NCI-H2029 (cell line): ENCODE measurements around the gene ITPR2.
A peak's percentile ranks its signal among the peaks of the same experiment; 100 is the strongest.
"Not testable (repeated sequence)": the region's sequence is repeated elsewhere in the genome, so short reads cannot be mapped to it uniquely, and the experiment has no call there.

Experiments
- DNase-seq: peaks from one replicate; lab custom pipeline; 2025; lab: John Stamatoyannopoulos, UW

The ITPR2 gene

DNA sequence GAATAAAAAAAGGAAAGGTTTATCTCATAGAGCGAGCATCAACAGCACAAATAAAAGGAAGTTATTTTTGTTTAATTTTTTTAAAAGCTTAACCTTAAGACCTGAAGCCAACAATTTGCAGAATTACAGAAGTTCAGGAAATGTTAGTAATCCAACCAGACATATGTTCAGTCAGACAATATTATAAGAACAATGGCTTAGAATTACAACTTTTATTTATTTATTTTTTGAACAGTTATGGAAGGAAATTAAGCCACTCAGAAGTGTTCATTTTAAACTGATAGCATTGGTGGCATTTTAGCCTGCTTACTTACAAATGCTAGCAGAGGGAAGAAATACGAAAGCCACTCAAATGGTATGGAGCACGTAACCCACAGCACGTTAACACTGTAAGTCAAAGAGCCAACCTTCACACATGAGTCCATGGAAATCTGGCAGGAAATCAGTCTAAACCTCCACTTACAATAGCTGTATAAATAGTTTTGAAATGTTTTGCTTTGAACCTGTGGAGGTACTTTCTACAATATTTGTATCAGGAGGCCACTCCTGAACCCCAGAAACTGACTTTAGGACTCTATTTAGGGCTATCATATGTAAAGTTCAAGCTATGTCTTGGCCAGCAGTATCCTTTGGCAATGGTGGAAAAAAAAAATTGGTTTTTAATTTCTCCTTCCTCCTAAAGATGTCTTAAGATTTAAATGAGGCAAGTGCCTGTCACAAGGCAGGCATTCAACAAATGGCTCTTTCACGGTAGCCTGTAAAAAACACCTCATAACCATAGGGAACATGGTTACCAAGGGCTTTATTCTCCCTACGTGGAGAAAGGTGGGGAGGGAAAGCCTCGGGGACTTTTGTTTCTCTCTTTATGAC, 102.3 kb downstream of the ITPR2 start:
- DNase-seq, result no peak

DNA sequence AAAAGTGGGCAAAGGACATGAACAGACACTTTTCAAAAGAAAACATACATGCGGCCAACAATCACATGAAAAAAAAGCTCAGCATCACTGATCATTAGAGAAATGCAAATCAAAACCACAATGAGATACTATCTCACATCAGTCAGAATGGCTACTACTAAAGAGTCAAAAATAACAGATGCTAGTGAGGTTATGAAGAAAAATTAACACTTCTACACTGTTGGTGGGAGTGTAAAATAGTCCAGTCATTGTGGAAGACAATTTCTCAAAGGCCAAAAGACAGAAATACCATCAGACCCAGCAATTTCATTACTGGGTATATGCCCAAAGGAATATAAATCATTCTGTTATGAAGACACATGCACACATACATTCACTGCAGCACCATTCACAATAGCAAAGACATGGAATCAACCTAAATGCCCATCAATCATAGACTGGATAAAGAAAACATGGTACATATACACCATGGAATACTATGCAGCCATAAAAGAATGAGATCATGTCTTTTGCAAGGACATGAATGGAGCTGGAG, 103.8 kb downstream of the ITPR2 start:
- DNase-seq, result not testable (repeated sequence)

DNA sequence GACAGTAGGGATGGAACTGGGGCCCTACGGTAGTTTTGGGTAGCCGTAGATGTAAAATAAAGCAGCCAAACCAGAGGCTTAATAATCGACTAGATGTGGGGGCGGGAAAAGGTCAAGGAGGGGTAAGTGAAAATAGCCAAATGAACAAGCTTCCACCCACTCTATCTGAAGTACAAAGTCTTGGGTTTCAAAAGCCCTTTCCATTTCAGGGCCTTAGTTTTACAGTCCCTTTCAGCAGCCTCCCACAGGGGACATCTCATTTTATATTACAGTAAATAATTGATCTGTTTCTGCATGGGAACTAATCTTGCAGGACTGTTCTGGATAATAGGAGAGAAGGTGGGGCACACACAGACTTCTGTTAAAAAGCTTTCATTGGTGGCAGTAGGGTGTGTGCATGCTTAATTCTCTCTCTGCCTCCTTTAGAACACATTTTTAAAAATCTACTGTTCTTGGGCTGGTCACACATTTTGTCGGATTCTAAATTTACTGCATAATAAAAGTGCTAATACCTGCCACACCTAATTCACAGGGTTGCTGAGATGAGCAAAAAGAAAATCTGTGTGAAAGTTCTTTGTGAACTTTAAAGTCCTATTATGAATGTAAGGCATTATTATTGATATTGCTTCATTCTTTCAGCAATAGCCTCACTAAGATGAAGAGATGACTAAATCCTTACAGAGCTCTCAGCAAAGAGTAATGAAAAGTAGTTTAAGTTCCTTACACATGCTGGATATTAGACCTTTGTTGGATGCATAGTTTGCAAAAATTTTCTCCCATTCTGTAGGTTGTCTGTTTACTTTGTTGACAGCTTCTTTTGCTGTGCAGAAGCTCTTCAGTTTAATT, 104.6 kb downstream of the ITPR2 start:
- no peak for DNase-seq

DNA sequence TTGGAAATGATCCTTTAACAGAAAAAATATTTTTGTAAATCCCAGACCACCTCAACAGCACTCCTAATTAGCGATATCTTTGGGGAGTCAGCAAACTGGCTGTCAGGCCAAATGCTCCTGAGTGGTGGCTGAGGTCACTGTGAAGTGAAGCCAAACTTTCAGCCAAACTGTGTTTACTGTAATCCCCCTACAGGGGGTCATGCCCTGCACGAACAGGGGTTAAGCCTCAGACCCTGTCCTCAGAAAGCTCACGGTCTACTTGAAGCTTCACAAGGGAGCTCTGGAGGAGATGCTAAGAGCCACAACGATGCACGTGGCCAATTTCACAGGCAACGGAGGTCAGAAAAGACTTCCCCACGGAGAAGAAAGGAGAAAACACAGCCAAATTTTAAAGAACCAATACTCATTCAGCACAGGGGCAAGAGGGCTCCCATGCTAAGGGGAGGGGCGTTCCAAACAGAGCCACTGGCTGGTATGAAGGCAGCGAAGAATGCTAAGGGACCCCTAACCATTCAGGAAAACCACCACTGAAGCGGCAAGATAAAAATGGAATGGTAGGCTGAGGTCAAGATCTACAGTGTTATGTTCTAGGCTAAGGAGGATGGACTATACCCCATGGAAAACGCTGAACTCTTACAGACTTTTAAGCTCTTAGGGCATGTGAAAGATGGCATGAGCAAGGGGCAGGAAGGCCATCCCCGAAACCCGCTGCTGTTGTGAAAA, 105.4 kb downstream of the ITPR2 start:
- no peak for DNase-seq

DNA sequence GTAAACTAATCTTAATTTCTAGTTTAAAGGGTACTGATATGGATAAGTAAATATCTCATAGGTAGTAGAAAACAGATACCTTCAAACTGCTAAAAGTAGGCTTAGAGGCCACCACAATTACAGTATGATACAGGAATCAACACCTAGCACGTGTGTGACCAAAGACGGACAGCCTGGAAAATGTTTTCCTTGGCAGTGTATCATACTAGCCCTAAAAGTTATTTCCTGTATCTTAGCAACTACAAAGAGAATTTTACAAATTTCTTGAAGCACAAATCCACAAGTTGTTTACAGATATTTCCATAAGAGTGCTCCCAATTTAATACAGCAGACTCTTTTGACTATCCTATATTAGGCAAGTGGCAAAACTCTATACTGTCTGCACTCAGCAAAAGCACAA, 106.0 kb downstream of the ITPR2 start:
- no peak for DNase-seq

DNA sequence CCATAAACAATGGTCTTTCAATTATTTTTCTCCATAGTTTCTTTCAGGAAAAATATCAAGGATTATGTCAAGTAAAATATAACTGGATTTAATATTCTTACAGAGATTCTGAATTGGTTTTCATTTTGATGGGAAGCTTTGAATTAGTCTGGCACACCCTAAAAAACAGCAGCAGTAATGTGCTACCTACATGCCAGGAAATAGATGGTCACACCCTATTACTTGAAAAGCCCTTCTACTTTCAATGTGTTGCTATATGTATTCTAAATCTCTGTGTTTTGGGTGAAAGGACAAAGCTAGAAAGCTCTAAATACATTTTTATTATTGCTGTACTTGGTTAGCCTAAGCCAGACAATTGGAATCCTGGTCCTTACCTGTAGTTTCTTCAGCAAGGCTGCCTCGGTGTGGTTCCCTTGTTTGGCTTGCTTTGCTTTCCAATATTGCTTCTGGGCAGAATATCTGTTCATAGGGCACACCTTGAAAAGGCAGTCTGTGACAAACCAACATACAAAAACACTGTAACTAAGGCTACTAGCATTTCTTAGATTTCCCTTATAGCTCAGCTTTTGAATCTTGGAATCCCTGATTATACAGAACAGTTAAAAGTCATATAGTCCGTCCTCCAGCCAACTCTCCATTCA, 107.6 kb downstream of the ITPR2 start:
- DNase-seq, result no peak

DNA sequence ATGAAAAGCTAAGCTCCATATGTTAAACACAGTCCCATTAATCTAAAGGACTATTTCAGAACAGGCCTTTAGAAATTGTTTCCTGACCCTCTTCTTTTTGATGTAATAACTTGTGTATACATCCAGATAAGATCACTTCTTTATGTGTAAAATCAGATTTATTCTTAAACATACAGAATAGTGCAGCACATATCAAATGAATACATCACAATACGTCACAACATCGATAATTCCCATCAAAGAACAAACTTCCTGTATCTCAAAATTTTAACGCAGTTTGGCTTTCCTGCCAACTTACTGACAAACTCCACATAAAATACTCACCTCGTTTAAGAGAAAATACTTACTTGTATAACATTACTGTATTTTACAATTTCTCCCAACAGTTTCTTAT, 108.7 kb downstream of the ITPR2 start:
- DNase-seq, result no peak

DNA sequence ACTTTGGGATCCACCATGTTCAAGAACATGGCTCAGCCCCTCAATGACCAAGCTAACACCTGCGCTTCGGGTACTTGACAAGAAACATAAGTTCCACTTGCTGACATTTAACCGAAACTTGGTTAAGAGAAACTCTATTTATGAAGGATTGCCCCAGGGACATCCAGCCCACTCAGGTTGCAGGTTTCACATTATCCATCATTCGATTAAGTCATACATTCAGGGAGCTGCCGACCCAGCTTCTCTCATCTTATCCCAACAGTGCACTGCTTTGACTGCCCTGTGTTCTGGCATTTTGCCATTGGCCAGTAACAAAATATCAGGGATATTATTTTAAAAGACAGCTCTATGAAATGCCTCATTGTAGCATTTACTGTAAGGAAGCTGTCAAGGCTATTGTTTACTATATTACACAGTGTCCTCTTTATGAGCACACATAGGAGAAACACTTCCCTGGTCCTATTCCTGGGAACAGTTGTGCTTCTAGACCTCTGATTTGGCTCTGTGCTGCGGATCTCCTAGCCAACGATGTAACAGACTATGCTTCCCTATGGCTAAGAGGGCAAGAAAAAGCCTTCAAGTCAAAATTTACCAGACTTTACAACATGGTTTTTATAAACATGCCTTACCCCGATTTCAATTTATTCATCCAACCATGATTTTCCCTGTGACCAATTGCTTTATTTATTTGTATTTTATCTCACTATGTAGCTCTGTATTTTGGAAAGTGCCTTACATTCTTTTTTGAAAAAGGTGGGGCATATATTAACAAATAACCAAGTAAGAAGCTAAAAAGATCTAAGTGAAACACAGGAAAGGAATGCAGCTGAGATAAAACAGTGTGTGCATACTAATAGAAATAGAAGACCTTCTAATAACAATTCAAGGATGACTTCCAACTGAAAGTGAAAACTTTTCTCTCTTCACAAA, 109.3 kb downstream of the ITPR2 start:
- DNase-seq, result no peak

DNA sequence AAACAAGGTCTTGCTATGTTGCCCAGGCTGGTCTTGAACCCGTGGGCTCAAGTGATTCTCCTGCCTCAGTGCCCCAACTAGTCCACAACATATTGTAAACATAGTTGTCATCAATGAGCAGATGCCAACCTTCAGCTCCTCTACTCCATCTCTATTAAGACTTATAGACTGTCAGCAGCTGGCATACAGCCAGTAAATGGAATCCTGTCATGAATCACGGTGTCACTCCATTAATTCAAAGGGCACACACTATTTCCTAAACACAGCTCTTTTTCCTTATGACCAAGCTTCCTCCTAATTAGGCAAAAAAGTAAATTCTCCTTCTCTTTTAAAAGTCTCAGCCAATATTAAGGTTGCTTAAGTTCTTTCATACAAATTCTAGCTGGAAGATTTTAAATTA, 111.2 kb downstream of the ITPR2 start:
- DNase-seq, result peak; percentile 29

DNA sequence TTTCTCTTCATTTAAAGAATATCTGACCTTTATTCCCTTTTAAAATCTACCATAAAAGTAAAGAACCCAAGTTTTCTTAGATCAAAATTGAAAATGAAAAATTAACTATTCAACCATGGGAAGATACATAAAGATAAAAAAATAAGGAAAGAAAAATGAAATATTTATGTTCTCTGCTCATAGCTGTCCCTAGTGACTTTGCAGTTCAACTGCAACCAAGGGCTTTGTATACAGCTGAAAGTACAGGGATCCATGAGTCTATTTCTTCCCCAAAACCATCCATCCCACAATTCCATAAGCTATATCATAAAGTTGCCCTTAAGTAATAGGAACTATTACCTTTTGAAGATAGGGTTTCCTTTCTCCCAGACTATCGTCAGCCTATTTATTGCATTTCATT, 113.1 kb downstream of the ITPR2 start:
- no peak for DNase-seq

DNA sequence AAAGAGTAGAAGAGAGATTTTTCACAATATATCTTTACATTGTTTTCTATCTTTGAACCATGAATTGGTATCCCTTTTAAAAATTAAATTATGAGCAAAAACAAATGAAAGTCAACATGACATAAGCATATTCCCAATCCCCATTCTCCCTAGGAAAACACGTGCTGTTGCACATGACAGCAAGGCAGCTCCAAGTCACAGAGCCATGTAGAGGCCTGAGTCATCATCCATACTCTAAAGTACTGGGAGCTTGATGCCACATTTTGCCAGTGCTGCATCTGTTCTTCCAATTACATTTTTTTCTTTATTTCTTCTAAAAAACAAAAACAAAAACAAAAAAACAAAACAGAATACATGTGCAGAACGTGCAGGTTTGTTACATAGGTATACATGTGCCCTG, 115.2 kb downstream of the ITPR2 start:
- DNase-seq, result no peak

DNA sequence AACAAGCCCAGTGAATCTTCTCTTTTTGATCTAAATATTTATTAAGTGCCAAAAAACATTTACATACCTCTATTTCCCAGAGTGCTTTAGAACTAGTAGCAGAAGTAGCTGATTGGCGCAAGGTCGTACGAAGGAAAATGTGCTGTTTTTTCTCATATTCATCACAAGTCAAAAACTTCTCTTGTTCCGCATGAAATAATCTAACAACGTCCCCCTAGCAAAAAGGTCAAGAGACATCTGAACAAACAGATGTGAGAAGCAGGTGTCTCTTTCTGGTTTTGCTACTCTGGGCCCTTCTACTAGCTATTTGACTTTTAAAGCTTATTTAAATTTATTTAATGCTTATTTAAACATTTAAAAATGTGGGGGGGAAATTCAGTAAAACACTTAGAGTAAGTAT, 117.8 kb downstream of the ITPR2 start:
- DNase-seq, result peak; percentile 24

DNA sequence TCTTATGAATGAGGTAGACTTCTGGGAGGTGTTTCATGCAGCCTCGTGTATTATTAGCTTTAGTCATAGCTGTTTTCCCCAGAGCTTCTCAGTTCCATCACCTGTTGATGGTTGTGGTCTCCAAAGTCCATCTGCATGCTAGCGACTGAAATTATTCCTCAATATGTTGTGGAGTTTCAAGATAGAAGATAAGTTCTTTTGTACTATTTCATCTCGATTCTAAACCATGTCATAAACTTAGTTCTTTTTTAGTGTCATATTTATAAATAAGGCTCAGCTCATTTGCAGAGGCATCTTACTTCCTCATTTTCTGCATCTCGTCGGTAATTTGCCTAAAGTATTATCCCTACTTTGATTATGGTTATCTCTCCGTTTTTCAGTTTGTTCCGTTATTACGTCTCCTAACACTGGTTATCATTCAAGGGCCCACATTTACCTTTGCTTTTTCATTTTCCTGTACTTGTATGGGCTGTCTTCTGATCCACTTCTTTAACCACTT, 119.1 kb downstream of the ITPR2 start:
- DNase-seq, result no peak

DNA sequence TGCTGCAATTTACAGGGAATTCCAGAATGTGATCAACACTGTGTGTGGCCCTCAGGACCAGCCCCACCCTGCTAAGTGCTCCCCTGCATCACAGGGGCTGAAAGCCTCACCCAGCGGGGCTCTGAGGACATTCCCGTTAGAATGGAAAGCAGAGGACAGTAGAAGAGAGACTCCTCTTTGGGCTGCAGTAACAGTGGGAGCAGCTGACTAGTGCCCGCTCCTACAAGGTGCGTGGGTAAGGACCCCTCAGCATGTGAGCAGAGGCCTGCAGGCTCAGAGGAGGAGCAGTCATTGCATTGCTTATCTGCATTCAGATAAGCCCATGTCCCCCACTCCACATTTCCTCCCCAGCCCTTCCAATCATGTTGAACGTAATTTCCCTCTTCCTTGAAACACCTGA, 120.1 kb downstream of the ITPR2 start:
- DNase-seq, result no peak

DNA sequence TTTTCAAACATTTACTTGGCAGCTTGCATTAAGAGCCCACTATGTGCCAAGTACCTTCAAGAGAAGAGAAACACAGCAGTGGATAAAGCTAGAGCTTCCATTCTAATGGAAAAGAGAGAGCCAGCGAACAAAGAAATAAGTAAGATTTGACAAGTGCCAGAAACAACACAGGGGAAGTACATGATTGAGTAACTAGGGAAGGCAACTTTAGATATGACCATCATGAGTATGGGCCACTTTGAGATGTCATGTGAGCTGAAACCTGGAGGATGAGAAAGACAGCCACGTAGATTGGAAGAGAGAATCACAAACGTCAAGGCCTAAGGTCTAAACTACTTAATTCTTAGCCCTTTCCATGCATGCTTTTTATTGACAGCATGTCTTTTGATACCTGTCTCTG, 121.4 kb downstream of the ITPR2 start:
- no peak for DNase-seq

DNA sequence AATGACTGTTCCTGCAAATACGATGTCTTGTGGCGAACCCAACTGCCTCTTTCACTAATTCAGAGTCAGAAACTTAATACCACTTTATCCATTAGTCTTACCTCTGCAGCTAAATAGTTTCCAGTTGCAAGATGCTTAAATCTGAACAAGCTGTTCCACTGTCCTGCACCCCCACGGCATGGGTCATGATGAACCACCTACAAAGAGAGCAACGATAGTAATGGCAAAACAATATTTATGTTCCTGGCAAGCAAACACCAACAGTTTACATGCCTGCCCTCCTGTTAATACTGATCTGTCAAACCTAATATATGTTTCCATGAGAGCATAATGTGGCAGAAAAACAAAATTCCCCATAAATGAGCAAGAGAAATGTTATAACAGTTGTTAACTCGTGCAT, 121.9 kb downstream of the ITPR2 start:
- no peak for DNase-seq

DNA sequence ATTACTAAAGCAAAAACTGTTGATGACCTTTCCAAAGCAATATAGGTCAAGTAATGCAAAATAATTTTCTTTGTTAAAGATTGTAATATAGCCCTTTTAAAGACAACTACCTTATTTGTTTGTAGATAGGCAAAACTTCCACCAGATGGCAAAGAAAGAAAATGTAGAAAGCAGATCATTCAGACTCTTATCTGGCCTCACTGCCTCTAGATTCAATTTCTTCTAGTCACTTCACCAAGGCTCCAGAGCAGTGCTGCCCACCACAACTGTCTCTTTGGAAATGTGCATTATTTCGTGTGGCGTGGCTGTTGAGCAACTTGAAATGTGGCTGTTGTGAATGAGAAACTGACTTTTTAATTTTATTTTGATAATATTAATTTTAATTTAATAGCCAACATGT, 127.1 kb downstream of the ITPR2 start:
- no peak for DNase-seq

DNA sequence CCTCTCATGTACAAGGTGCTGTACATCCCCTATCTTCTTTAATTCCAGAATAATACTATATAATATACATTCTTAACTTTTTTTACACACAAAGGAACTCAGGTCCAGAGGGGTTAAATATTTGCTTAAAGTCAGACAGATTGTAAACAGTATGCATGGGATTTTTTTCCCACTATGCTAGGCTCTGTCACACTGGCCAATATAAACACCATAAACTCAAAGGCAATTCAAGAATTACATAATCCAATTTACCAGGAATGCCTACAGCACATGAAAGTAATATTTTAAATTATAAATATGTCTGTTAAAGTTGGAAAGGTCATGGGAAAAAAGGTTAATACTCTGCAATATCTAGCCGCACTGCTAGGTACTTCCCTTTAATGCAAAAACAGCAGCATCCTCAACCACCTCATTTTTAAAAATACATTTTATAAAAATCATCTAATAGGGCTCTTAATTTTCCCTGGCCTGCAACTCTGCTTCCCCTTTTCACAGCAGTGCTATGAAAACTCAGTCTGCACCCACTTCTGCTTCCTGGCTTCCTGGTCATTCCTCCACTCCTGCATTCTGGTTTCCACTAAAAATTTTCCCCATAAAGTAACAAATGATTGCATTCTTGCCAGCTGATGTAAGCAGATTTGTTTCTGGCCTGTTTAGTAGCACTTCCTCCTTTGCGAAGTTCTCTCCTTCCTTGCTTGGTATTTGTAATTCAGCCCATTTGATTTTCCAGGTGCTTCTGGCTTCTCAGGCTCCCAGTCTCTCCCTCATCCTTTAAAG, 128.1 kb downstream of the ITPR2 start:
- DNase-seq, result no peak

DNA sequence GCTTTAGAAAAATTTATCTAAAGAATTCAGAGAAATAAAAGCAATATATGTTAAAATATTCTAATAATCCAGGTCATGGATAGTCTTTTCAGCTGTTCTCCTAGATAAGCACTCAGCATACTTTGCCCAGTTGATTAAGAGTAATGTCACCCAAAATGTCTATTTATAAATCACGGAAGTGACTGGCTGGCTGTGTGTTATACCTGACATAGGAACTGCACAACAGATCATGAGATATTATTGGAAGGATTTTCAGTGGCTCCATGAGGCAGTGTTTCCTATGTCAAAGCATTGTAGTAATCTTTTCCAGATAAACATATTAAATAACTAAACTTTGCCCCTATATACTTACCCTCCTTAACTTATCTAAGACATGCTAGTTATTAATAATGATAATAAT, 128.8 kb downstream of the ITPR2 start:
- no peak for DNase-seq

DNA sequence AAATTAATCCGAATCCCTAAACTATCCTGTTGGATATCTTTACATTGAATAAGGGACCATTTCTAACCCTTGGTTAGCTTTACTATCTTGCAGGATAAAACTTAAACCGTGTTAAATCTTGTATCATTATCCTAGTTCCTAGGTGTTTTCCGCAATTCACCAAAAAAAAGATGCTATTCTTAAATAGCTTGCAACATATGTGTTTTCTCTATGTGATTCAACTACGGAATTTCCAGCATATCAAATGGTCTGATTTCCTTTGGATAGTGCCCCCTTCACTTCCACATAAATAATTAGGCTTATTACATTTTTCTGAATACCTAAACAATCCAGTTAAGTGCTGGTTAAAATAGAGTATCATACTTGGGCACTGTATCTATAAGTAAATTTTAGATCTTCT, 130.3 kb downstream of the ITPR2 start:
- no peak for DNase-seq
